ENCODE data around the gene DUSP8.

DUSP8 gene

DNA sequence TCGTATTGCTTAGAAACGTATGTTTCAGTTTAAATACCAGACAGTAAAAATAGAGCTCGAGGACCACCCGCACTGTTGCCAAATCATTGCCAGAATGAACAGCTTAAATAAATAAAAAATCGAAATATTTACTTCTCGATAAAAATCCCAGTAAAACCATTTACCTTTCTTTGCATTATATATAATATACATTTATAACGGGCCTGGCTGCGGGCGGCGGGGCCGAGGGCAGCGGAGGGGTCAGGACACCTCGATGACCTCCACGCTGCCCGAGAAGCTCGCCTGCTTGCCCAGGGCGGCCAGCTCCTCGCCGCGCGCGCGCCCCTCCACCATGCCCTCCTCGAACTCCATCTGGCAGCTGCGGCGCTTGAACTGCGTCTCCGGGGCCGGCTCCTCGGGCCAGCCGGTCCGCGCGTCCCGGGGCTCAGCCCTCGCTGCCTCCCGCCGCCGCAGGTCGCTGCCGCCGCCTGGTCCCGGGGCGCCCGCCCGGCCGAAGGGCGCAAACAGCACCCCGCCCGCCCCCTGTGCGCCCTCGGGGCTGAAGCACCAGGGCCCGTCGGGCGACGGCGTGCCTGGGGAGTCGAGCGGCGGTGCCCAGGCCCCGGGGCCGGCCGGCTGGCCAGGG, 15.7 kb downstream of the DUSP8 start:
- H3K27ac Mint-ChIP-seq = no peak overlapping the region
- no peaks in the 10 kb centered on the region for H3K4me1 Mint-ChIP-seq
- H3K27me3 Mint-ChIP-seq (ENCODE audit: low read depth, poor library complexity) = peaks cover 86% of the 10 kb centered on the region
- H3K9me3 Mint-ChIP-seq = no peaks in the 10 kb centered on the region
- H3K4me3 Mint-ChIP-seq = no peak overlapping the region
- H3K36me3 Mint-ChIP-seq (ENCODE audit: low read depth) = no peaks in the 10 kb centered on the region
- DNase-seq = no peak
- TF ChIP-seq, protein P1, sequence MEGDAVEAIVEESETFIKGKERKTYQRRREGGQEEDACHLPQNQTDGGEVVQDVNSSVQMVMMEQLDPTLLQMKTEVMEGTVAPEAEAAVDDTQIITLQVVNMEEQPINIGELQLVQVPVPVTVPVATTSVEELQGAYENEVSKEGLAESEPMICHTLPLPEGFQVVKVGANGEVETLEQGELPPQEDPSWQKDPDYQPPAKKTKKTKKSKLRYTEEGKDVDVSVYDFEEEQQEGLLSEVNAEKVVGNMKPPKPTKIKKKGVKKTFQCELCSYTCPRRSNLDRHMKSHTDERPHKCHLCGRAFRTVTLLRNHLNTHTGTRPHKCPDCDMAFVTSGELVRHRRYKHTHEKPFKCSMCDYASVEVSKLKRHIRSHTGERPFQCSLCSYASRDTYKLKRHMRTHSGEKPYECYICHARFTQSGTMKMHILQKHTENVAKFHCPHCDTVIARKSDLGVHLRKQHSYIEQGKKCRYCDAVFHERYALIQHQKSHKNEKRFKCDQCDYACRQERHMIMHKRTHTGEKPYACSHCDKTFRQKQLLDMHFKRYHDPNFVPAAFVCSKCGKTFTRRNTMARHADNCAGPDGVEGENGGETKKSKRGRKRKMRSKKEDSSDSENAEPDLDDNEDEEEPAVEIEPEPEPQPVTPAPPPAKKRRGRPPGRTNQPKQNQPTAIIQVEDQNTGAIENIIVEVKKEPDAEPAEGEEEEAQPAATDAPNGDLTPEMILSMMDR (IDR thresholded peaks at IDR 0.05) = no peak

DNA sequence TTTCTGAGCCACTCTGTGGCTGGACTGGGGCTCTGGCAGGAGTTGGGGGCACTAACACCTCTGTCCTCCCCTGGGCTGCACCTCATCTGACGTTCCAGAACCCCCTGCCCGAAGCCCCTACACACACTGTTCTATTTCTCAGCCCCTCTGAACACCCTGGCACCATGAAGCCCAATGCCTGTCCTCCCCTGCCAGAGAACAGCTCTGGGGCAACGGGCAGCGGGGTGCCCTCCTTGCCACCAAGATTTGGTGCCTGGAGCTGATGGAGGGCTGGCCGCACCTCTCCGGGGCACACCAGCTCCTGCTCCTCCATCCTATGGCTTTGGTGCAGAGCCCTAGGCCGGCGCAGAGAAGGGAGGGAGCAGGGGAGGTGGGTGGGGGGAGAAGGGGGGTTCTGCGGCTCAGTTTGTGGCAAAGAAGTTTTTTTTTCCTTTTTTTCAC, 16.3 kb downstream of the DUSP8 start:
- TF ChIP-seq, protein P1 (IDR thresholded peaks at IDR 0.05) = no peak
- no peak overlapping the region for H3K27ac Mint-ChIP-seq
- no peak overlapping the region for H3K4me3 Mint-ChIP-seq
- no peaks in the 10 kb centered on the region for H3K4me1 Mint-ChIP-seq
- no peaks in the 10 kb centered on the region for H3K9me3 Mint-ChIP-seq
- DNase-seq = no peak
- H3K27me3 Mint-ChIP-seq (ENCODE audit: low read depth, poor library complexity) = peaks cover 81% of the 10 kb centered on the region
- no peaks in the 10 kb centered on the region for H3K36me3 Mint-ChIP-seq (ENCODE audit: low read depth)

DNA sequence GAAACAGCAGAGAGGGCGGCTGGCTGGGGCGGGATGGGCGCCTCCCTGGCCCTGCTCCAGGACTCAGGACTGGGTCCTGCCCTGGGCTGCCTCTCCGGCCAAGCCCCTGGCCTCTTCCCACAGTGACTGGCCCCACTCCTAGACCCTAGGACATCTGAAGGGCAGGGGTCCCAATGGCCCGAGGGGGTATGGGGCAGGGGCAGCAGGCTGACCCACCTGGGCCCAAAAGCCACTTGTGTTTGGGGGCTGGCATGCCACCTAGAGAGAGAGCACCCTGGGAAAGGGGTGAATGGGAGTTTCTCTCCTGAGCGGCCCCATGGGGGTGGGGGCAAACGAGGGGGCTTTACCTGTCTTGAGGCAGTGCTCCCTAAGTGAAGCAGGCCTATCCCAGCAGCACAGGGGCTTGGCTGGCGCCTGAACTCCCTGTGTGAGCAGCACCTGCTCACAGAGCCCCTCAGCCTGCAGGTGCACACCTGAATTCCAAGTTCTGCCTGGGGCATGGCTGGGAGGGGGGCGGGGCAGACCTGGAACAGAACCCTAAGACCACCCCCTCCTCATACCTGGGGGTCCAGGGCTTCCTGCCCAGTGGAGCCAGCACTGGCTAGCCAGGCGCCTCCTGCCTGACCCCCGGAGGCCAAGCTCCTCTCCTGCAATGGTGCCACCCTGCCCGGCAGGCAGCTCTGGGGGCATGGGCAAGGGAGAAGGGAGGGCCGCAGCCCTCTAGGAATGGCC, 16.9 kb downstream of the DUSP8 start:
- no peaks in the 10 kb centered on the region for H3K9me3 Mint-ChIP-seq
- H3K27me3 Mint-ChIP-seq (ENCODE audit: low read depth, poor library complexity) = peaks cover 80% of the 10 kb centered on the region
- no peak for DNase-seq
- no peak overlapping the region for H3K27ac Mint-ChIP-seq
- no peaks in the 10 kb centered on the region for H3K4me1 Mint-ChIP-seq
- H3K4me3 Mint-ChIP-seq = no peak overlapping the region
- TF ChIP-seq, protein P1 (IDR thresholded peaks at IDR 0.05) = no peak
- no peaks in the 10 kb centered on the region for H3K36me3 Mint-ChIP-seq (ENCODE audit: low read depth)

DNA sequence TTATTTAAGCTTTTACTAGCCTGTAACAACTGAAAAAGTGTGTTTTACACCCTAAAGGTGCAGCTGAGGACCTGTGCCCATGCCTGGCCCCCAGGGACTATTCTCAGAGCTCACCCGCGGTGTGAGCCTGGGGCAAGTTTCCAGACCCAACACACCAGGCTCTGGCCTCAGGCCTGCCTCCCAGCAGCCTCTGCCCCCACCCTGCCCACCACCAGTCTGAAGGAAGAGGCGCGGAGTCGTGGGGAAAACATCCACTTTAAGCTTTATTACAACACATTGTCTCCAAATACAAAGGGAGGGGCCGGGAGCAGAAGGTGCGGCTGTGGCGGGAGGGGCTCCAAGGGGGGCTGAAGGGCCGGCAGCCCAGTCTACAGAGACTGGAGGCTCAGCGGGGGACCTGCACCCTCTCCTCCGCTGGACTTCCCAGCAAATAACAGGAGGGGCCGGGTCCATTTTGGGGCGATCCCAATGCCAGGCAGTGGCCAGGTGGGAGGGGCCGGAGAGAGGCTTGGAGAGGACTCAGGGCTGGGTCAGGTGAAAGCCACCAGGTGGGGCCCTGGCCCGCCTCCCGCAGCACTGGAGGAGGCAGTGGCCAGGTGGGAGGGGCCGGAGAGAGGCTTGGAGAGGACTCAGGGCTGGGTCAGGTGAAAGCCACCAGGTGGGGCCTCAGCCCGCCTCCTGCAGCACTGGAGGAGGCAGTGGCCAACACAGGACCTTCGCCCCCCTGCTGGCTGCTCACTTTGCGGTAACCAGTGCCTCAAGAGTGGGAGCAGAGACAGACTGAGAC, 18.1 kb downstream of the DUSP8 start:
- H3K4me1 Mint-ChIP-seq = no peaks in the 10 kb centered on the region
- no peak overlapping the region for H3K4me3 Mint-ChIP-seq
- DNase-seq = no peak
- no peaks in the 10 kb centered on the region for H3K9me3 Mint-ChIP-seq
- TF ChIP-seq, protein P1 (IDR thresholded peaks at IDR 0.05) = no peak
- no peaks in the 10 kb centered on the region for H3K36me3 Mint-ChIP-seq (ENCODE audit: low read depth)
- peaks cover 84% of the 10 kb centered on the region for H3K27me3 Mint-ChIP-seq (ENCODE audit: low read depth, poor library complexity)
- no peak overlapping the region for H3K27ac Mint-ChIP-seq

DNA sequence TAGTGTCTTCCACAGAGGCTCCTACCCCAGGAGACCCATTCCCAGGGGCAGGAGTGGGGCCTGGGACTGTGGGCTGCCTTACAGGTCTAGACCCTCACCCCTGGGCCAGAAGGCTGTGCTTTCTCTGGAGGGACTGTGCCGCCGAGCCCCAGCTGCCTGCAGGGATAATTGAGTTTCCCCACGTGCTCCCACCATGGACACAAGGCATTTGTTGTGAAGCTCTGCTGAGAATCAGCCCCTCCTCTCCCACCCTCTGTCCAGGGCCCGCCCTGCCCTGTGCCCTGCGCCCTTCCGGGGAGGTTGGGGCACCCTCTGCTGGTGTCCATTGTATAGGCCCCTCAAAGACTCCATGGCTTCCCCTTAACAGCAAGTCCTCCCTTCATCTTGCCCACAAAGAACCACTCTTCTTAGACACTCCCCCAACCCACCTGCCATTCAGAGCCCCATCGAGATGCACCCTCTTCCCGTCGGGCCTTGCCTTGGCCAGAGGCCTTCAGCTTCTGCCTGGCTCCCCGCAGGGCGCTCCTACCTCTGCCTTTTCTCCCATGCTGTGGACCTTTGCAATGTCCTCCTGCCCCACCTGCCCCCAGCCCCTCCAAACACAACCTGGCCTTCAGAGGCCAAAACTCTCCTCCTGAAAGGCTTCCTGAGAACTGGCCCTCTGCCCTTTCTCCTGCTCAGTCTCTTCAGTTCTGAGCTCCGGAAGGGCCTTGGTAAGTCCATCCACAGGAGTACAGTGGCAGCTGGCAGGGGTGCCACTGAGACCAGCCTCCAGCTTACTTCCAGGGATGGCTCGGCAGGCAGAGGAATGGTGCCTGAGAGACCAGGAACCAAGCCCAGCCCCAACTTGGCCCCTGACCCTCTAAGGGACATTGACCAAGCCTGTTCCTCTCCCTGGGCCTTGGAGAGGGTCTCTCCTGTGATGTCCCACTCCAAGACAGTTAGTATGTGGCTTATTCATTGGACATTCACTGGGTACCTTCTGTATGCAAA, 22.4 kb downstream of the DUSP8 start:
- H3K4me3 Mint-ChIP-seq = no peak overlapping the region
- peaks cover 85% of the 10 kb centered on the region for H3K27me3 Mint-ChIP-seq (ENCODE audit: low read depth, poor library complexity)

More for the DNA sequence above, 22.4 kb downstream of the DUSP8 start:
- no peaks in the 10 kb centered on the region for H3K4me1 Mint-ChIP-seq
- no peak for DNase-seq
- no peak overlapping the region for H3K27ac Mint-ChIP-seq
- TF ChIP-seq, protein P1 (IDR thresholded peaks at IDR 0.05) = no peak
- no peaks in the 10 kb centered on the region for H3K36me3 Mint-ChIP-seq (ENCODE audit: low read depth)
- H3K9me3 Mint-ChIP-seq = no peaks in the 10 kb centered on the region

Measured in nephron progenitor cell (in vitro differentiated cells).